Activated T-cell treated with anti-CD3 and anti-CD28 coated beads for 1 hour (primary cell): ENCODE measurements around the gene ETV4.

Experiments
- DNase-seq: peaks from one replicate; pipeline ENCODE4 v3.0.0-alpha.2; 2020; ENCODE audit warnings: low read depth

ETV4 gene

GRCh38 chr17:43572368-43572980 lies 26.3 kb upstream of the ETV4 start:
- DNase-seq = no peak

GRCh38 chr17:43570518-43570928 lies 24.4 kb upstream of the ETV4 start:
- DNase-seq = no peak

- no peak for DNase-seq
These were observed 22.5 kb upstream of the ETV4 start for GRCh38 chr17:43568506-43569082.

- DNase-seq = no peak
These were observed 17.8 kb upstream of the ETV4 start for GRCh38 chr17:43563600-43564594.

- DNase-seq = no peak
These were observed 16.8 kb upstream of the ETV4 start for GRCh38 chr17:43562679-43563599.

- DNase-seq = no peak
These were observed 14.6 kb upstream of the ETV4 start for GRCh38 chr17:43560461-43561427.

- no peak for DNase-seq
These were observed 13.1 kb upstream of the ETV4 start for GRCh38 chr17:43559161-43559816.

- DNase-seq = no peak
These were observed 12.6 kb upstream of the ETV4 start for GRCh38 chr17:43558805-43559160.

GRCh38 chr17:43556292-43556691 lies 10.2 kb upstream of the ETV4 start:
- DNase-seq = no peak

GRCh38 chr17:43554857-43555256 lies 8.7 kb upstream of the ETV4 start:
- no peak for DNase-seq

- DNase-seq = no peak
These were observed 7.4 kb upstream of the ETV4 start for GRCh38 chr17:43553573-43553972.

- DNase-seq = no peak
These were observed 6.2 kb upstream of the ETV4 start for GRCh38 chr17:43552229-43552837.

- no peak for DNase-seq
These were observed 4.6 kb upstream of the ETV4 start for GRCh38 chr17:43550754-43551153.

GRCh38 chr17:43549496-43549895 lies 3.4 kb upstream of the ETV4 start:
- no peak for DNase-seq

GRCh38 chr17:43548689-43549379 lies 2.7 kb upstream of the ETV4 start:
- DNase-seq = no peak

- no peak for DNase-seq
These were observed 1.6 kb upstream of the ETV4 start for GRCh38 chr17:43547659-43548256.

GRCh38 chr17:43547189-43547550 lies 1.0 kb upstream of the ETV4 start:
- no peak for DNase-seq

GRCh38 chr17:43545383-43545632 lies 832 bp downstream of the ETV4 start:
- DNase-seq = no peak
